Stimulated activated CD8-positive, alpha-beta memory T cell treated with anti-CD3 and anti-CD28 coated beads, Interleukin-12 subunit alpha, Interleukin-12 subunit beta, amount 100 ng/mL, for 1 hour (primary cell): ENCODE measurements around the gene DUS3L.
"Not testable (repeated sequence)": the region's sequence is repeated elsewhere in the genome, so short reads cannot be mapped to it uniquely, and the experiment has no call there.

Source experiments
- DNase-seq: peaks from one replicate; pipeline ENCODE4 v3.0.0-alpha.2; 2020; ENCODE audit warnings: low read depth

Gene DUS3L

GRCh38 chr19:5800361-5801270 lies 9.7 kb upstream of the DUS3L start:
- no peak for DNase-seq

GRCh38 chr19:5799247-5800241 lies 8.6 kb upstream of the DUS3L start:
- DNase-seq: no peak

- no peak for DNase-seq
Measured at GRCh38 chr19:5798244-5798643, 7.3 kb upstream of the DUS3L start.

DNA sequence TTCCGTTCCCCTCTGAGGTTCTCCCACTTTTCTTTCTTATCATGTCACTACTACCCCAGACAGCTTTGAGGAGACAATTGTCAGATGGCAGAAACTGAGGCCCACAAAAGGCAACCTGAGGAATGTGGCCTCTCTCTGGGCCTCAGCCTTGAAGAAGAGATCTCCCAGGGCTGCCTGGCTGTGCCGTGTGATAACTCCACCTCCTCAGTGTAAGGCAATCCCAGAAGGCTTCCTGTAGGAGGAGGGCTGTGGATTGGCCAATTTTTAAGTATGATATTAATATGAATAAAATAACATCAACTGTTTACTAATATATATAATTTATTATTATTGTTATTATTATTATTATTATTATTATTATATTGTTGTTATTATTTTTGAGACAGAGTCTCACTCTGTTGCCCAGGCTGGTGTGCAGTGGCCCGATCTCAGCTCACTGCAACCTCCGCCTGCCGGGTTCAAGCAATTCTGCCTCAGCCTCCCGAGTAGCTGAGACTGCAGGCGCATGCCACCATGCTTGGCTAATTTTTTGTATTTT lies 4.5 kb upstream of the DUS3L start:
- DNase-seq: no peak

GRCh38 chr19:5793188-5793587 lies 2.2 kb upstream of the DUS3L start:
- no peak for DNase-seq

DNA sequence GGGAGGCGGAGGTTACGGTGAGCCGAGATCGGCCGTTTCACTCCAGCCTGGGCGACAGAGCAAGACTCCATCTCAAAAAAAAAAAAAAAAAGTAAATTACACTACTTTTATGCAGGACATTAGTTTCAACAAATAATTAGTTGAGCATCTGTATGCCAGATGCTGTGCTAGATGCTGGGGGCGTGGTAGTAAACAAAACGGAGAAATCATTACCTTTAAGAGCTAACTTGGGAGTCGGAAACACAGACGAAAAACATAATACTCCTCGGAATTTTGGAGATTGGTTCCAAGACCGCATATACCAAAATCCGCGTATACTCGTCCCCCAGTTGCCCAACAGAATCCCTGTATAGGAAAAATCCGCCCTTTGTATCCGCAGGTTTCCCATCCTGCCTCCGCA lies 1.3 kb upstream of the DUS3L start:
- DNase-seq: no peak

- no peak for DNase-seq
Measured at GRCh38 chr19:5789886-5790558, 941 bp downstream of the DUS3L start.

DNA sequence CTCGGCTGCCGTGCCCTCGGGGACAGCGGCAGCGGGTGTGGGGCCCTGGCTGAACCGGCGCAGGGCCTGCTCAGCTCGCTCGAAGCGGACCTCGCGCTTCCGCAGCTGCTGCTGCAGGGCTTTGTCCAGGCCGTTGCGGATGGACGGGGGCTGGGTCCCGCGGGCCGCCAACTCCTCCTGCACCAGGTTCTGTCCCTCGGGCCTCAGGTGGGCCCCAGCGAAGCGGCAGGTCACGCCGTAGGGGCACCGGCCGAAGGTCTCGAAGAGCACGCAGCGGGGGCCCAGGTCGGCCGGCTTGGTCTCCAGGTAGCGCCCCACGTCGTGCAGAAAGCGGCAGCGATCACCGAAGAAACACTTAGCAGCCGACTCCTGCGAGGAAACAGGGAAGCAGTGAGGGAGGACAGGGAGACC lies 1.6 kb downstream of the DUS3L start:
- no peak for DNase-seq

GRCh38 chr19:5788422-5788821 lies 2.5 kb downstream of the DUS3L start:
- DNase-seq: no peak

- DNase-seq: no peak
Measured at GRCh38 chr19:5787409-5788182, 3.4 kb downstream of the DUS3L start.

- no peak for DNase-seq
Measured at GRCh38 chr19:5786593-5787408, 4.2 kb downstream of the DUS3L start.

DNA sequence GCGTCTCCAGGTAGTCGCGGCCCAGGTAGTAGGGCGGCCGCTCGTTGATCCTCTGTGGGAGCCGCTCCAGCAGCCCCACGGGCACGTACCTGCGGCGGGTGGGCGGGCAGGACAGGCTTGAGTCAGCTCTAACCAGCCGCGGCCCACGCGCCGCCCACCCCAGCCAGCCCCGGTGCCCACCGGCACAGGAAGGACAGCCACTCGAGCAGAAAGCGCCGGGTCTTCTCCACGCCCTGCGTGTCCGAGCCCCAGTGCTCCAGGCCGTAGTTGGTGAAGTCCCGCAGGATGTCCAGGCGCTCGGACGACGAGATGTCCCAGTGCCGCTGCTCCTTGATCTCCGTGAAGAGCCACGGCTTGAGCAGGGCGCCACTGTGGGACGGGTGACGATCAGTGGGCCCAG lies 5.5 kb downstream of the DUS3L start:
- no peak for DNase-seq

DNA sequence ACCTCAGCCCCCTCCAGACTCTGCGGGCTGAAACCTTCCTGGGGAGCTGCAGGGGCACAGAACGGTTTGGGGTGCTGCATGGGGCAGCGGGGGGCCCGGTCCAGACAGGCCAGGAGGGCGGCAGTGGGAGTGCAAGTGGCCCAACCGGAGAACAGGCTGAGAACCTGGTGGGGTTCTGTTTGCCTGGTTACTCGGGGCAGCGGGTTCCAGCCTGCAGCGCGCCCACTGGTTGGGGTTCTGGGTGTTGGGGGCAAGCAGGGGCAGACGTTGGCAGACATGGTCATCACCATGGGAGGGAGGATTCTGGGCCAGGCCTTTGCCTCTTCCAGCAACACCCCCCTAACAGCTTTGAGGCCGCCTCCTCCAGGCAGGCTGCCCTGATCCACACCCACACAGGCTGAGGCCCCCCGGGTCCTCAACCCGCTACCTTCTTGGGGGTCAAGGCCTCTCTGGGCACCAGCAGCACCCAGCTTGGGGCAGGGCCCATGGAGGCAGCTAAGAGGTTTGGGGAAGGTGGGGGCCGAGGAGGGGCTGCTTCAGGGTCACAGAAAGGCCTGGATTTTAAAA lies 6.3 kb downstream of the DUS3L start, which contains the start of gene PRR22:
Gene PRR22 (minus strand): TSS at position 166 of the 567 bp plus-strand sequence. CDS start 86 bp downstream, at position 80.
- DNase-seq: no peak

- DNase-seq: no peak
Measured at GRCh38 chr19:5782945-5783919, 7.7 kb downstream of the DUS3L start.

DNA sequence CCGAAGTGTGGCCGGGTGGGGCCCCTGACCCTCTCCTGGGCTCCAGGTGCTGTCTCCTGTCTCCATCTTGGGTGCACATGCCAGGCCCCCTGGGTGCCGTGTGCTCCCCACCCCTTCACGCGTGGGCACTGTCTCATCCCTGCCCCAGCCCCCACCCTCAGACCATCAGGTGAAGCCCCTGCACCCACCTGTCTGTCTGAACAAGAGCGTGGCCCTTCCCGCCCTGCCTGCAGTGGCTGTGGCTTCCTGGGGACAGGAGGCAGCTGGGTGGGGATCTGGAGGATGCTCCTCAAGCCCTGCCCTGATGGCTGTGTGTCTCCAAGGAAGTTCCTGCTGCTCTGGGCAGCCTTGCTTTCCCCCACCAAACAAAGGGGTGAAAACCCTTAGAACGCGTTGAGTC lies 8.6 kb downstream of the DUS3L start:
- DNase-seq: no peak

DNA sequence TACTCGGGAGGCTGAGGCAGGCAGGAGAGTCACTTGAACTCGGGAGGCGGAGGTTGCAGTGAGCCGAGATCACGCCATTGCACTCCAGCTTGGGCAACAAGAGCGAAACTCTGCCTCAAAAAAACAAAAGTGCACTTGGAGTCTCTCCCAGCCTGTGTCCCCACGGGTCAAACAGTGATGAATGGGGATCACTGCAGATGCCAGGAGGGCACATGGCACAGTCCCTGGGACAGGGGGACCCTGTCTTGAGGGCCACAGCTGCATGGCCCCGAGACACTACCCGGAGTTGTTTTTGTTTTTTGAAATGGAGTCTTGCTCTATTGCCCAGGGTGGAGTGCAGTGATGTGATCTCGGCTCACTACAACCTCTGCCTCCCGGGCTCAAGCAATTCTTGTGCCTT lies 10.0 kb downstream of the DUS3L start:
- not testable (repeated sequence) for DNase-seq

DNA sequence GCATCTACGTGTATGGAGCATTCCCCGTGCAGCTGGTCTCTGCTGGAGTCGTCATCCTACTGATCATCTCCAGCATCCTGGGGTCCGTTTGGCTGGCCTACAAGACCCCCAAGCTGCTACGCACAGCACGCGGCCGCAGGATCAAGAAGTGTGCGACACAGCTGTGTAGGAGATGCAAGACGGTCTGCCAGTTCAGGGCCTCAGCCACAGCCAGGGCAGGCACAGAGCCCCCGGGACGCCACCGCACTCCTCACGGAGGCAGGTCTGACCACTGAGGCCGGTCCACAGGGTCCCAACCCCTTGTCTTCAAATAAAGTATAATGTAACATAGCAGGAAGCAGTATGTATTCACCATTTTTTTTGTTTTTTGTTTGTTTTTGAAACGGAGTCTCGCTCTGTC lies 12.6 kb downstream of the DUS3L start:
- no peak for DNase-seq

GRCh38 chr19:5775668-5776309 lies 15.2 kb downstream of the DUS3L start:
- no peak for DNase-seq
